ENCODE measurements around the gene FAR2. TPM values are rescaled to one million over a fixed set of nuclear protein-coding genes. Genes with fewer than 3 reads are reported as not detected.

The FAR2 gene
- polyA plus RNA-seq, 1 donor (not counting 4 experiments of a cell fraction or from before 2014, with no cell fraction given), result 9.2 TPM

- Histone ChIP-seq H3K36me3 (ENCODE audit: control insufficient read depth in 2 of 2, extremely low read depth in 1 of 2, insufficient read depth in 2 of 2, low read length in 2 of 2) (no peaks in the 10 kb centered on the region), H3K4me1 (ENCODE audit: control insufficient read depth, extremely low read depth, insufficient read depth, low read length) (peaks cover 9% of the 10 kb centered on the region), H3K9me1 (ENCODE audit: control insufficient read depth, extremely low read depth, insufficient read depth, low read length) (no peaks in the 10 kb centered on the region), H3K27ac (ENCODE audit: control insufficient read depth, insufficient read depth, low read length) (peak overlapping the region; percentile 8), H2AFZ (ENCODE audit: control insufficient read depth, low read length) (no peak overlapping the region), H3K4me2 (ENCODE audit: control insufficient read depth, extremely low read depth, insufficient read depth, low read depth, low read length) (no peak overlapping the region), H3K27me3 (ENCODE audit: control insufficient read depth, extremely low read depth, insufficient read depth, low read length) (no peaks in the 10 kb centered on the region), H3K79me2 (ENCODE audit: control insufficient read depth, insufficient read depth, low read length) (no peaks in the 10 kb centered on the region), H3K9ac (ENCODE audit: control insufficient read depth, extremely low read depth, insufficient read depth, low read length) (no peak overlapping the region), H4K20me1 (ENCODE audit: control insufficient read depth, extremely low read depth, insufficient read depth, low read length) (no peaks in the 10 kb centered on the region), H3K4me3 (ENCODE audit: control insufficient read depth in 2 of 3, extremely low read depth in 1 of 3, insufficient read depth in 2 of 3, low read depth in 1 of 3, low read length in 3 of 3) (no peak overlapping the region), H3K9me3 (ENCODE audit: control insufficient read depth, low read depth, low read length) (no peaks in the 10 kb centered on the region)
- no peak for FAIRE-seq
- TF ChIP-seq EZH2 (IDR thresholded peaks at IDR 0.05; ENCODE audit: low read length) (no peak), CTCF (optimal IDR thresholded peaks at IDR 0.05 in 1 of 3, IDR thresholded peaks at IDR 0.05 in 1 of 3, conservative IDR thresholded peaks at IDR 0.05 in 1 of 3; ENCODE audit: extremely low read depth in 1 of 3, insufficient read depth in 2 of 3, low read length in 3 of 3) (no peak)
- DNase-seq (ENCODE audit: low read depth, low spot score), result no peak
- dilution Hi-C loops (cut with MboI; ENCODE audit: extremely low pct_ligation_motif_present, low sequenced_read_pairs), result no loop called here
Observed at GRCh38 chr12:29320295-29321085, 171.4 kb downstream of the FAR2 start.

- H3K79me2 ChIP-seq (ENCODE audit: control insufficient read depth, insufficient read depth, low read length), result no peaks in the 10 kb centered on the region
- no peak overlapping the region for H2AFZ ChIP-seq (ENCODE audit: control insufficient read depth, low read length)
- H3K4me2 ChIP-seq (ENCODE audit: control insufficient read depth, extremely low read depth, insufficient read depth, low read depth, low read length), result no peak overlapping the region
- TF ChIP-seq CTCF (optimal IDR thresholded peaks at IDR 0.05 in 1 of 3, IDR thresholded peaks at IDR 0.05 in 1 of 3, conservative IDR thresholded peaks at IDR 0.05 in 1 of 3; ENCODE audit: extremely low read depth in 1 of 3, insufficient read depth in 2 of 3, low read length in 3 of 3) (no peak), EZH2 (IDR thresholded peaks at IDR 0.05; ENCODE audit: low read length) (no peak)
- H3K4me1 ChIP-seq (ENCODE audit: control insufficient read depth, extremely low read depth, insufficient read depth, low read length), result peaks cover 4% of the 10 kb centered on the region
- no peak for FAIRE-seq
- H3K9ac ChIP-seq (ENCODE audit: control insufficient read depth, extremely low read depth, insufficient read depth, low read length), result no peak overlapping the region
- H3K9me1 ChIP-seq (ENCODE audit: control insufficient read depth, extremely low read depth, insufficient read depth, low read length), result no peaks in the 10 kb centered on the region
- dilution Hi-C loops (cut with MboI; ENCODE audit: extremely low pct_ligation_motif_present, low sequenced_read_pairs), result no loop called here
- H3K4me3 ChIP-seq (ENCODE audit: control insufficient read depth in 2 of 3, extremely low read depth in 1 of 3, insufficient read depth in 2 of 3, low read depth in 1 of 3, low read length in 3 of 3), result no peak overlapping the region
- H3K9me3 ChIP-seq (ENCODE audit: control insufficient read depth, low read depth, low read length), result no peaks in the 10 kb centered on the region
- no peaks in the 10 kb centered on the region for H3K27me3 ChIP-seq (ENCODE audit: control insufficient read depth, extremely low read depth, insufficient read depth, low read length)
- no peak overlapping the region for H3K27ac ChIP-seq (ENCODE audit: control insufficient read depth, insufficient read depth, low read length)
- no peaks in the 10 kb centered on the region for H4K20me1 ChIP-seq (ENCODE audit: control insufficient read depth, extremely low read depth, insufficient read depth, low read length)
- no peak for DNase-seq (ENCODE audit: low read depth, low spot score)
- no peaks in the 10 kb centered on the region for H3K36me3 ChIP-seq (ENCODE audit: control insufficient read depth in 2 of 2, extremely low read depth in 1 of 2, insufficient read depth in 2 of 2, low read length in 2 of 2)
Observed at GRCh38 chr12:29322157-29322556, 173.1 kb downstream of the FAR2 start.

Data from keratinocyte (primary cell).